ENCODE data around the gene RPLP1. TPM values are rescaled to one million over a fixed set of nuclear protein-coding genes. Genes with fewer than 3 reads are reported as not detected.

The RPLP1 gene
- total and polyA plus RNA-seq, 2 of the 8 experiments (the other 6 are each of a cell fraction or from before 2014, with no cell fraction given): 2,089 to 4,387 TPM

GRCh38 chr15:69462493-69463181 lies 10.0 kb downstream of the RPLP1 start (continued):
- TF ChIP-seq EGR1 (IDR thresholded peaks at IDR 0.05; ENCODE audit: borderline replicate concordance, low read depth, low read length) (no peak), NRF1 (IDR thresholded peaks at IDR 0.05; ENCODE audit: low read depth, low read length) (peak; percentile 86), SP1 (IDR thresholded peaks at IDR 0.05; ENCODE audit: low read depth, low read length) (0 out of 2 replicates have a peak, but pooled peaks have one; percentile 47), TCF12 (IDR thresholded peaks at IDR 0.05; ENCODE audit: low read depth, low read length) (no peak), CBX8 (IDR thresholded peaks at IDR 0.05; ENCODE audit: borderline replicate concordance, low read depth, low read length) (no peak), RBBP5 (IDR thresholded peaks at IDR 0.05; ENCODE audit: borderline replicate concordance, low read depth, low read length) (no peak; the same call in 1 of the 2 replicates), POLR2AphosphoS5 (IDR thresholded peaks at IDR 0.05; ENCODE audit: low read depth, low read length) (peak; percentile 75), RXRA (IDR thresholded peaks at IDR 0.05; ENCODE audit: insufficient read depth, low read depth, low read length) (peak; percentile 86; the same call in 1 of the 2 replicates), ASH2L (IDR thresholded peaks at IDR 0.05; ENCODE audit: low read length) (peak; percentile 69), ZNF274 (IDR thresholded peaks at IDR 0.05; ENCODE audit: borderline replicate concordance, extremely low read depth, low read length) (no peak), KDM4A (IDR thresholded peaks at IDR 0.05; ENCODE audit: low read depth, low read length, severe bottlenecking) (peak; percentile 26), CREB1 (IDR thresholded peaks at IDR 0.05) (no peak), RNF2 (IDR thresholded peaks at IDR 0.05; ENCODE audit: borderline replicate concordance, low read depth, low read length, missing control alignments, poor library complexity, severe bottlenecking) (no peak), POLR2A (IDR thresholded peaks at IDR 0.05; ENCODE audit: control extremely low read depth in 1 of 2, low read depth in 2 of 2, low read length in 2 of 2) (peak; percentile 39 to 85), SUZ12 (IDR thresholded peaks at IDR 0.05; ENCODE audit: low read length) (no peak), BACH1 (IDR thresholded peaks at IDR 0.05; ENCODE audit: low read length) (no peak), JUN (IDR thresholded peaks at IDR 0.05; ENCODE audit: low read depth, low read length) (no peak), YY1 (IDR thresholded peaks at IDR 0.05; ENCODE audit: low read depth, low read length) (no peak), SIRT6 (IDR thresholded peaks at IDR 0.05; ENCODE audit: low read length) (no peak), CBX5 (IDR thresholded peaks at IDR 0.05; ENCODE audit: low read depth, low read length) (no peak), EZH2 (IDR thresholded peaks at IDR 0.05; ENCODE audit: low read depth, low read length, severe bottlenecking) (no peak), TEAD4 (IDR thresholded peaks at IDR 0.05; ENCODE audit: low read depth, low read length) (peak; percentile 82), CHD2 (IDR thresholded peaks at IDR 0.05; ENCODE audit: low read length) (no peak), USF2 (IDR thresholded peaks at IDR 0.05; ENCODE audit: low read length) (peak; percentile 39; the same call in 1 of the 2 replicates)
- TF ChIP-seq, protein P1, sequence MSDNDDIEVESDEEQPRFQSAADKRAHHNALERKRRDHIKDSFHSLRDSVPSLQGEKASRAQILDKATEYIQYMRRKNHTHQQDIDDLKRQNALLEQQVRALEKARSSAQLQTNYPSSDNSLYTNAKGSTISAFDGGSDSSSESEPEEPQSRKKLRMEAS (IDR thresholded peaks at IDR 0.05): no peak

Measured in H1 (cell line).